DMS114 treated with DMSO at 0.1 percent for 48 hours (cell line): Measurements from ENCODE around the gene SMARCA2.

Experiments used
- DNase-seq: peaks from one replicate; lab custom pipeline; 2025; ENCODE audit not compliant: unreplicated experiment; lab: John Stamatoyannopoulos, UW

The SMARCA2 gene

GRCh38 chr9:2199999-2200796 is 185.1 kb downstream of the SMARCA2 start:
- DNase-seq = no peak

DNA sequence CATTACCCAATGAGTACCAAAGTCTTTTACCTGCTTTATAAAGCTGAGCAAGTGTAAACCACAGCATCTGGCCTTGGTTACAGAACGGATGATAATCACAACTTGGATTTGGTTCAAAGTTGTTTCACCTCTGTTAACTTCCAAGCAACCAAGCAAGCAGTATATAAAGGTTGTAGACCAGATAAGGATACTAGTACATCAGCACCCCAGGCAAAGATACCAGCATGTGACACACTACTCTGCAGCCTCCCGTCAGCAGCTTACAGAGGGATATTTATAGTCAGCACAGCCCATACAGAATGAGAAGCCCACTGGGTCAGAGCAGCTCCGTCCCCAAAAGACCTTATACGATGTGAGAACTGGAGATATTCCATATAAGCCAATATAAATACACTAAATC is 193.3 kb downstream of the SMARCA2 start:
- DNase-seq = no peak

- DNase-seq = no peak
Observed at GRCh38 chr9:2208991-2209390, 193.8 kb downstream of the SMARCA2 start.

- DNase-seq = no peak
Observed at GRCh38 chr9:2209400-2209799, 194.3 kb downstream of the SMARCA2 start.

DNA sequence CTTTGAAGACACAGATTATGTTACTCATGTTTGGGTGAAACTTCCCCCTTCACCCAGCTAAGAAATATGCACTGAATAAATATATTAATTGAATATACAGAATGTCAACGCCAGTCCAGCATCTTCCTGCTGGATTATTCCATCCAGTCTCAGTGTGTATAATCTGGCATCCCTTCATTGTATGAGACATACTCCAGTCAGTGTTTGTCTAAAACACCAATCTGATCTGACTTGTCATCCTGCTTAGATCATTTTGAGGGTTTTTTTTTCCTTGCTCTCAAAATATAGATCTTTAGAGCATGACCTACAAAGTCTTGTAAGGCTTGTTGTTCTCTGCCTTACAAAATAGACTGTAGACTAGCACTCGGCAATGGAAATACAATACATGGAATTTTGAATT is 195.1 kb downstream of the SMARCA2 start:
- no peak for DNase-seq

DNA sequence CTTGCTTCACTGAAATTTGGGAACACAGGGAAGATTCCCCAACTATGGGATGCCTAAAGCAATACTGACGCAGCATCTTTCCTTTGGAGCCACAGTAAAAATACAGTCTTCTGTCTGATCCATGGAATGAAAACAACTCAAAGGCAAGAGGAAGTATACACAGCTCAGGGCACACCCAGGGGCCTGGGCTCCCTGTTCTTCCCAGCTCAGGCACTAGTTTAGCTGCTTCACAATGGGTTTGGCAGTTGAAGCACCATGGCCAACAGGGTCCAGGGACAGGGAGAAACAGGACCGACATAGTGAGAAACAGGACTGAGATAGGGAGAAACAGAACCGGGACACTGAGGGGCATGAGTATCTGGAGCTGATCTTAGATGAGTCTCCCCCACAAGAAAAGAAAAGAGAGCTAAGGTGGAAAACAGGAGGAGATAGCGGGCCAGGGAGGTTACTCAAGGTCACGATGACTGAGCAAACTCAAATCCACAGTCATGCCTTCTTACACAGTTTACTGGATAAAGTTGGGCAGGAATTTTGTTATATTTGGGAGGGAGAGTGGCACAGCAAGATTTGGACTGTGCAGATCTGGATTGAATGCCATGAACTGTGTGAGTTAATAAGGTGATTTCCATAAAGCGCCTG is 198.8 kb downstream of the SMARCA2 start:
- no peak for DNase-seq

DNA sequence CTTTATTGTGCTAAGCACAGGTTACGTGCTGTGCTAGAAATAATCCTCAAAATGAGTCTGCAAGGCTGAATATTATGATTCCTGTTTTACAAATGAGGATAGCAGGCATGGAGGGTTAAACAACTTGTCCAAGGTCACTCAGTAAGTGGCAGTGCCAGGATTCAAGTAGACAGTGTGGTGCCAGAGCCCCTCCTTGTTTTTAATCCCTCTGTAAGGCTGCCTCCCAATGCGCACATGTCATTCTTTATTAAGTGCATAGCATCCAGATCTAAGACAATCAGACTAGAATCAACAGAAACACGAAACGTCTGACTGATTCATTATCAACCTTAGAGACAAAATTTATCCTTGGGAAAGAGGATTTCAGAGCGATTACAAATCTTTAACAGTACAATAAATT is 199.6 kb downstream of the SMARCA2 start:
- no peak for DNase-seq

GRCh38 chr9:2215921-2216441 is 200.8 kb downstream of the SMARCA2 start:
- no peak for DNase-seq

- no peak for DNase-seq
Observed at GRCh38 chr9:2216591-2216990, 201.4 kb downstream of the SMARCA2 start.

DNA sequence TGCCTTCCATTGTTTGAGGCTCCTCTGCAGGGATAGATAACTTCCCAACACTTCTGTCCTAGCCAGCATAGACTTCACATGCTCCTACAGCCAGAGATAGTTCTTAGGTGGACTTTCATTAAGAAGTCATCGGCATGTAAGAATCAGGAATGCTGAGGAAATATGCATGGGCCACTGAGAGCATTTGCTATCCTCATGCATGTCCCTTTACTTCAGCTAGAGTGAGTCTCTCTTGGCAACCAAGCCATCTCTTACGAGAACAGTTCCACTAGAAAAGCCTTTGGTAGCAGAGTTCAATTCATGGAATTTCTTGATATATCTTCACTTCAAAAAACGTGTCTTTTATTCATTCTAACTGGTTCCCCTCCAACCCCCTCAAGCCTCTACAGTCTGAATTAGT is 202.4 kb downstream of the SMARCA2 start:
- DNase-seq = no peak

- DNase-seq = no peak
Observed at GRCh38 chr9:2220036-2220435, 204.9 kb downstream of the SMARCA2 start.

DNA sequence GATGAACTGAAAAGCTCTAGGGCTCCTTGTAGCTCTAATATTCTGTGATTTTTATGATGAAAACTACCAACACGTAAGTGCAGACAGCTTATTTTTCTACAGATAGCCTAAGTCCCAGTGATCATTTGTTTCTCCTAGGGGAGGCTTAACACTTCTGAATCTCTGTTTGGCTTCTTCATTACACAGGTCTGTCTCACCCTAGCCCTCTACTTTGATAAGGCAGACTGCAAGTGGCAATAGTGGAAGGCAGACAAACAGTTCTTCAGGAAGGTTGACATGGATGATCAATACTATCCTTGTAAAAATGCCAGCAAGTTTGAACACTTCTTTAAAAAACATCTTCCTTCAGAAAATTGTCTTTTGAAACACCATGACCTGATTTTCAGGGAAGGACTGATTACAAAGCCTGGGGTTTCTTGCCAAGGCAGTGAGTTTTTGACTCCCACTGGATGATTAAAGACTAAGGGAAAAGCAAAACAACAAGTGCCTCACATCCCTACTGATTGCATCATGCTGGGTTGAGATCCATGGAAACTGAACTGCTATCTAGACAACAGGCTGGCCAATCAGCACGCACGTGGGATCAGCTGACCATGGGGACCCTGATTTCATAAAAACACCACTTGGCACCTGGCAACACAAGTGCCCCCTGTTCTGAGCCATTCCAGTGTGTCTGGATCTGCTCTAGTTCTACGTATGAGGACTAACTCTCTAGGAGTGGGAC is 212.2 kb downstream of the SMARCA2 start:
- no peak for DNase-seq

- DNase-seq = no peak
Observed at GRCh38 chr9:2228132-2228531, 213.0 kb downstream of the SMARCA2 start.

GRCh38 chr9:2228641-2229040 is 213.5 kb downstream of the SMARCA2 start:
- DNase-seq = no peak

DNA sequence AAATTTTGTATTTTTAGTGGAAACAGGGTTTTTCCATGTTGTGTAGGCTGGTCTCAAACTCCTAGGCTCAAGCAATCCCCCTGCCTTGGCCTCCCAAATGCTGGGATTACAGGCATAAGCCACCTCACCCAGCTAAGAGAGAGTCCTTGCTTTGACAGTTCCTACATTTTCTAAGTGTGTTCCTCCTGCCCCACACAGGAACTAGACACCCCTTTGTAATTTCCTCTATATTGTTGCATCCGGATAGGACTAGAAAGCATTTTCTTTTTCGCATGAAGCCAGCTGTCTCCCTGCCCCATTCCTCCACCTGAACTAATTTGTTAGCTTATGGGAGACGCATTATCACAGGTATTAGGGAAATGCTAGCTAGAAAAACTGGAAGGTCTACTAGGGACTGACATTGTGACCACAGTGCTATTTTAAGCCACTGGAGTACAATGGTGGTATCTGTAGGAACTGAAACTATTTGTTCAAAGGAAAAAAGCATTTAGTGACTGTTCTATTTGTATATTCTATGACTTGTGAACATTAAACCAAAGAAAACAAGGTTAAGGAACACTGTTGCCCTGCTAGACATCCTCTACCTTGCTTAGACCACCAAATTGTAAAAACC is 214.1 kb downstream of the SMARCA2 start:
- no peak for DNase-seq

DNA sequence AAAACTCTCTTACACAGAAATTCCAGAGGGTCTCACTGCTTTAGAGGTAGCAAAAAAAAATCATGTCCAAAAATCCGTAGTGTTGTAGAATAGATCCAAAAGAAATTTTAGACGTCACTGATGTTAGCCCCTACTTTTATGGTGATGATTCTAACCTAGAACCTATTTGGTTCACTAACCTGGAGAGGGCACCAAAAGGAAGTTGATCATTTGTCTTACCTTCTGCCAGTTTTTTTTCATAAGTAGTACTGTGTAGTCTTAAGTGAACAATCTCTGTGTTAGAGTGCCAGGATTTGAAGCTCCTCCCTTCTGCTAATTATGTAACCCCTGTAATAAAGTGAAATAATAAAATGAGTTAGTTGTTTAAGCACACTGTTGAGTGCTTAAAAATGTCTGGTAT is 215.2 kb downstream of the SMARCA2 start:
- no peak for DNase-seq

GRCh38 chr9:2231101-2231500 is 216.0 kb downstream of the SMARCA2 start:
- no peak for DNase-seq

DNA sequence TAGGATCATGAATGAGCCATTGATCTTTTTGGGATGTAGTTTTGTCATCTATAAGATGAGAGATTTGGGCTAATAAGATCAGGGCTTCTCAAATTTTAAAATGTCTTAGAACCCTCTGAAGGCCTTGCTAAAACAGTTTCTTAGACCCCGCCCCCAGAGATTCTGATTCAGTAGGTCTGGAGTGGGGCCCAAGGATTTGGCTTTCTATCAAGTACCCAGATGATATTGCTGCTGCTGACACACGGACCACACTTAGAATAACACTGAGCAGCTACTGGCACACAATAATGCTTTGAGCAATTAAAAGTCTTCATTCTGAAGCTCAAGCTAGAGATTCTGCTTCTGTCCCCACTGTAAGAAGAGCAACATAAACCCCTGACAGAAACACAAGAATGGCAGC is 216.7 kb downstream of the SMARCA2 start:
- no peak for DNase-seq

GRCh38 chr9:2233274-2233673 is 218.1 kb downstream of the SMARCA2 start:
- no peak for DNase-seq

GRCh38 chr9:2234371-2234893 is 219.3 kb downstream of the SMARCA2 start:
- no peak for DNase-seq

GRCh38 chr9:2235623-2236022 is 220.5 kb downstream of the SMARCA2 start:
- no peak for DNase-seq
